Gastroesophageal sphincter (tissue), 4 donors: Measurements from ENCODE around the gene DUSP16. TPM values are rescaled to one million over a fixed set of nuclear protein-coding genes. Genes with fewer than 3 reads are reported as not detected.

Source experiments
- ATAC-seq: fragments of 150-250 bp; one replicate; pipeline ENCODE4 v1.9.1; 2016; ENCODE audit warnings: mild to moderate bottlenecking, moderate library complexity
- H3K27ac ChIP-seq, 4 donors: fragments of 200-600 bp; sonication (generic) in 3 of 4; 1 replicate in 3 of 4; 2 replicates in 1 of 4; pipeline ENCODE4 v1.5.1; 2016 to 2019
- H3K27me3 ChIP-seq: fragments of 200-600 bp; sonication (generic); one replicate; pipeline ENCODE4 v1.5.1; 2019
- H3K36me3 ChIP-seq, 2 donors: fragments of 200-600 bp; sonication (generic); one replicate each; pipeline ENCODE4 v1.5.1; 2019; ENCODE audit warnings: control low read depth in 1 of 2
- H3K4me1 ChIP-seq, 3 donors: fragments of 200-600 bp; sonication (generic); 1 replicate in 2 of 3; 2 replicates in 1 of 3; pipeline ENCODE4 v1.5.1; 2016 to 2019; ENCODE audit warnings: control low read depth in 2 of 3
- H3K4me3 ChIP-seq, 2 donors: fragments of 200-600 bp; sonication (generic); one replicate each; pipeline ENCODE4 v1.5.1; 2019; ENCODE audit warnings: mild to moderate bottlenecking in 1 of 2, moderate library complexity in 1 of 2
- H3K9me3 ChIP-seq, 3 donors: fragments of 200-600 bp; sonication (generic); one replicate each; pipeline ENCODE4 v1.5.1; 2017 to 2019; ENCODE audit warnings: control low read depth in 2 of 3
- CTCF ChIP-seq, 4 experiments: fragments of 200-600 bp in 2 of 4; fragments of 450-650 bp in 2 of 4; sonication (generic) in 1 of 4; IDR thresholded peaks; one replicate each; pipeline ENCODE4 v1.5.1; 2017 to 2019; ENCODE audit warnings: antibody characterized with exemption in 4 of 4, mild to moderate bottlenecking in 2 of 4, moderate library complexity in 2 of 4
- EP300 ChIP-seq: sonication (generic); formaldehyde crosslinking; IDR thresholded peaks from one replicate; pipeline ENCODE4 v1.6.1; 2017; ENCODE audit warnings: antibody characterized with exemption, mild to moderate bottlenecking
- POLR2A ChIP-seq, 2 donors: fragments of 450-650 bp; IDR thresholded peaks; one replicate each; pipeline ENCODE4 v1.6.1; 2017; ENCODE audit warnings: antibody characterized with exemption in 2 of 2, mild to moderate bottlenecking in 2 of 2, moderate library complexity in 1 of 2
- POLR2AphosphoS5 ChIP-seq: sonication (generic); formaldehyde crosslinking; IDR thresholded peaks from one replicate; pipeline ENCODE4 v1.6.1; 2017; ENCODE audit warnings: antibody characterized with exemption
- WGBS, 2 donors: methylation state at CpG; one replicate each; pipeline ENCODE4 v1.1.5; 2018; ENCODE audit warnings: low coverage in 1 of 2; 5-methylcytosine and 5-hydroxymethylcytosine counted together
- total RNA-seq, 4 donors: library from RNA; depleted of rRNA; stranded (reverse); fragments of >200 nt; gene quantifications; one replicate each; pipeline ENCODE4 v1.1.0, GENCODE V29; 2016

The DUSP16 gene
- total RNA-seq, 4 donors from 2014 or later: 14.7 to 20.1 (median 17.1) TPM

GRCh38 chr12:12541782-12542181 lies 20.9 kb downstream of the DUSP16 start:
- Histone ChIP-seq H3K4me1 (peaks cover 0 to 22% (median 6%) of the 10 kb centered on the region in 3 donors), H3K4me3 (no peak overlapping the region), H3K36me3 (peaks cover 0 to 3% of the 10 kb centered on the region in 2 donors), H3K9me3 (no peaks in the 10 kb centered on the region), H3K27ac (no peak overlapping the region), H3K27me3 (no peaks in the 10 kb centered on the region)
- 93 to 94% methylated on average over 4 of the region's 4 CpGs for WGBS, 2 donors
- TF ChIP-seq EP300 (no peak), POLR2AphosphoS5 (no peak), CTCF (IDR thresholded peaks at IDR 0.05) (no peak)
- ATAC-seq: no peak

GRCh38 chr12:12540261-12541013 lies 22.2 kb downstream of the DUSP16 start:
- no peak for ATAC-seq
- Histone ChIP-seq H3K4me3 (no peak overlapping the region), H3K4me1 (peaks cover 0 to 22% (median 6%) of the 10 kb centered on the region in 3 donors), H3K36me3 (peaks cover 0 to 3% of the 10 kb centered on the region in 2 donors), H3K27me3 (no peaks in the 10 kb centered on the region), H3K27ac (no peak overlapping the region), H3K9me3 (no peaks in the 10 kb centered on the region)
- TF ChIP-seq EP300: no peak
- 81 to 83% methylated on average over 2 to 5 of the region's 5 CpGs for WGBS, 2 donors

GRCh38 chr12:12539028-12539810 lies 23.4 kb downstream of the DUSP16 start:
- Histone ChIP-seq H3K4me1 (peaks cover 0 to 26% (median 6%) of the 10 kb centered on the region in 3 donors), H3K27me3 (no peaks in the 10 kb centered on the region), H3K4me3 (no peak overlapping the region), H3K27ac (no peak overlapping the region), H3K36me3 (peaks cover 0 to 3% of the 10 kb centered on the region in 2 donors), H3K9me3 (no peaks in the 10 kb centered on the region)
- 31 to 49% methylated on average over 6 to 7 of the region's 7 CpGs for WGBS, 2 donors
- TF ChIP-seq CTCF (IDR thresholded peaks at IDR 0.05) (no peak), POLR2A (IDR thresholded peaks at IDR 0.05) (no peak), POLR2AphosphoS5 (no peak), EP300 (no peak)
- ATAC-seq: no peak

- TF ChIP-seq POLR2A (IDR thresholded peaks at IDR 0.05): no peak
- TF ChIP-seq EP300: no peak
- Histone ChIP-seq H3K27me3 (no peaks in the 10 kb centered on the region), H3K4me3 (no peak overlapping the region), H3K9me3 (no peaks in the 10 kb centered on the region), H3K36me3 (peaks cover 0 to 3% of the 10 kb centered on the region in 2 donors), H3K27ac (peak overlapping the region in 1 of 4 donors; percentile 13), H3K4me1 (peaks cover 1 to 33% (median 7%) of the 10 kb centered on the region in 3 donors)
- ATAC-seq: no peak
- WGBS, 2 donors: 49 to 60% methylated on average over 3 of the region's 3 CpGs
Measured at GRCh38 chr12:12538535-12538934, 24.1 kb downstream of the DUSP16 start.

- no peak for ATAC-seq
- WGBS, 2 donors: 80 to 82% methylated on average over 2 of the region's 2 CpGs
- no peak overlapping the region for H3K4me3 ChIP-seq
- no peaks in the 10 kb centered on the region for H3K9me3 ChIP-seq
- peaks cover 0 to 3% of the 10 kb centered on the region in 2 donors for H3K36me3 ChIP-seq
- TF ChIP-seq CTCF (IDR thresholded peaks at IDR 0.05) (no peak), POLR2AphosphoS5 (no peak), EP300 (no peak), POLR2A (IDR thresholded peaks at IDR 0.05) (no peak)
- H3K27me3 ChIP-seq: no peaks in the 10 kb centered on the region
- H3K27ac ChIP-seq: no peak overlapping the region
- peaks cover 7 to 44% (median 11%) of the 10 kb centered on the region in 3 donors for H3K4me1 ChIP-seq
Measured at GRCh38 chr12:12537421-12537820, 25.2 kb downstream of the DUSP16 start.
